GM12878 (cell line): ENCODE data around the gene TSC22D1.

Experiments
- BHLHE40 ChIP-seq, 2 experiments: fragments of 450-650 bp in 1 of 2; IDR thresholded peaks; 2 replicates each; pipeline ENCODE4 v1.6.1; 2011 to 2017; ENCODE audit warnings: low read depth in 2 of 2, borderline replicate concordance in 1 of 2, improper control_type of control experiment in 1 of 2, low read length in 1 of 2, mild to moderate bottlenecking in 1 of 2
- EP300 ChIP-seq, 2 experiments: fragments of 150-350 bp in 1 of 2; IDR thresholded peaks; 2 replicates each; pipeline ENCODE4 v1.6.1; 2011 to 2012; ENCODE audit warnings: low read depth in 2 of 2, low read length in 2 of 2, borderline replicate concordance in 1 of 2, improper control_type of control experiment in 1 of 2, inconsistent platforms in 1 of 2; ENCODE audit not compliant: control insufficient read depth in 1 of 2
- EZH2 ChIP-seq: IDR thresholded peaks from 2 replicates; pipeline ENCODE4 v1.6.1; 2012; ENCODE audit warnings: low read depth, mild to moderate bottlenecking, control low read depth, inconsistent platforms, low read length, borderline replicate concordance; ENCODE audit not compliant: control insufficient read depth
- MYC ChIP-seq: IDR thresholded peaks from 2 replicates; pipeline ENCODE4 v1.6.1; 2011; ENCODE audit warnings: mild to moderate bottlenecking, low read length, moderate library complexity, inconsistent platforms; ENCODE audit not compliant: insufficient read depth, insufficient replicate concordance, insufficient read length, severe bottlenecking
- POLR2AphosphoS5 ChIP-seq: IDR thresholded peaks from 2 replicates; pipeline ENCODE4 v1.6.1; 2011; ENCODE audit warnings: mild to moderate bottlenecking, low read length, inconsistent platforms
- SMC3 ChIP-seq: IDR thresholded peaks from 2 replicates; pipeline ENCODE4 v1.6.1; 2011; ENCODE audit warnings: low read length, improper control_type of control experiment, borderline replicate concordance
- SUZ12 ChIP-seq: fragments of 200-600 bp; sonication (generic); IDR thresholded peaks from one replicate; pipeline ENCODE4 v1.6.1; 2018; ENCODE audit warnings: antibody characterized with exemption, mild to moderate bottlenecking; ENCODE audit not compliant: unreplicated experiment
- ZSCAN29 ChIP-seq: fragments of 450-650 bp; IDR thresholded peaks from 2 replicates; pipeline ENCODE4 v1.6.1; 2017; ENCODE audit warnings: mild to moderate bottlenecking, moderate library complexity
- TF ChIP-seq, protein P1 (sequence below): IDR thresholded peaks from 2 replicates; pipeline ENCODE4 v1.6.1; 2011; ENCODE audit warnings: mild to moderate bottlenecking, low read depth, low read length, moderate library complexity; ENCODE audit not compliant: insufficient replicate concordance
- TF ChIP-seq, protein P2 (sequence below): IDR thresholded peaks from 2 replicates; pipeline ENCODE4 v1.6.1; 2011; ENCODE audit warnings: low read depth, low read length, improper control_type of control experiment, borderline replicate concordance
- TF ChIP-seq, protein P3 (sequence below), 3 experiments: IDR thresholded peaks in 2 of 3; conservative IDR thresholded peaks in 1 of 3; 2 replicates each; pipeline ENCODE4 v1.5.1; 2011; ENCODE audit warnings: low read depth in 3 of 3, low read length in 3 of 3, mild to moderate bottlenecking in 3 of 3, control low read depth in 2 of 3, moderate library complexity in 2 of 3, inconsistent platforms in 1 of 3, mixed read lengths in 1 of 3; ENCODE audit not compliant: control insufficient read depth in 2 of 3, insufficient read depth in 1 of 3; ENCODE audit errors: extremely low read depth in 1 of 3

DNA sequence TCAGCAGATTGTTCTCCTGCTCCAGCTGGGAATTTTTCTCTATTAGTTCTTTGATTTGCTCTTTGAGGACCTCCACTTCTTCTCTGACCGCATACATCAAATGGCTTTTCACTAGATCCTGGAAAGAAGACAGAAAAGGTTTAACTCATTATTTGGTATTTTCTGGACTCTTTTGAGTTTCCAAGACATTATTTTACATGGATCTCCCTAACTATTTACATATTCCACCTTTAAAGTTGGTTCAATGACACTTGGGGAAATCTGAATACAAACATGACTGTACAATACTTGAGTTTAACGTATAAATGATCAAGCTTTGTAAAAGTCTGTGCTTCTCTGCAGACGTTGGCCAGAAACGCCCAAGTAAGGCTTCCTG lies 141.4 kb downstream of the TSC22D1 start:
- TF ChIP-seq, protein P1, sequence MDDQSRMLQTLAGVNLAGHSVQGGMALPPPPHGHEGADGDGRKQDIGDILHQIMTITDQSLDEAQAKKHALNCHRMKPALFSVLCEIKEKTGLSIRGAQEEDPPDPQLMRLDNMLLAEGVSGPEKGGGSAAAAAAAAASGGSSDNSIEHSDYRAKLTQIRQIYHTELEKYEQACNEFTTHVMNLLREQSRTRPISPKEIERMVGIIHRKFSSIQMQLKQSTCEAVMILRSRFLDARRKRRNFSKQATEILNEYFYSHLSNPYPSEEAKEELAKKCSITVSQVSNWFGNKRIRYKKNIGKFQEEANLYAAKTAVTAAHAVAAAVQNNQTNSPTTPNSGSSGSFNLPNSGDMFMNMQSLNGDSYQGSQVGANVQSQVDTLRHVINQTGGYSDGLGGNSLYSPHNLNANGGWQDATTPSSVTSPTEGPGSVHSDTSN: no peak
- TF ChIP-seq SUZ12 (no peak), BHLHE40 (IDR thresholded peaks at IDR 0.05; ENCODE audit: borderline replicate concordance in 1 of 2, low read depth in 2 of 2, low read length in 1 of 2) (no peak), POLR2AphosphoS5 (no peak), EP300 (IDR thresholded peaks at IDR 0.05; ENCODE audit: borderline replicate concordance in 1 of 2, control insufficient read depth in 1 of 2, low read depth in 2 of 2, low read length in 2 of 2) (no peak), MYC (no peak), EZH2 (no peak), SMC3 (no peak), ZSCAN29 (no peak)
- TF ChIP-seq, protein P2, sequence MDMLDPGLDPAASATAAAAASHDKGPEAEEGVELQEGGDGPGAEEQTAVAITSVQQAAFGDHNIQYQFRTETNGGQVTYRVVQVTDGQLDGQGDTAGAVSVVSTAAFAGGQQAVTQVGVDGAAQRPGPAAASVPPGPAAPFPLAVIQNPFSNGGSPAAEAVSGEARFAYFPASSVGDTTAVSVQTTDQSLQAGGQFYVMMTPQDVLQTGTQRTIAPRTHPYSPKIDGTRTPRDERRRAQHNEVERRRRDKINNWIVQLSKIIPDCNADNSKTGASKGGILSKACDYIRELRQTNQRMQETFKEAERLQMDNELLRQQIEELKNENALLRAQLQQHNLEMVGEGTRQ: no peak
- TF ChIP-seq, protein P3, sequence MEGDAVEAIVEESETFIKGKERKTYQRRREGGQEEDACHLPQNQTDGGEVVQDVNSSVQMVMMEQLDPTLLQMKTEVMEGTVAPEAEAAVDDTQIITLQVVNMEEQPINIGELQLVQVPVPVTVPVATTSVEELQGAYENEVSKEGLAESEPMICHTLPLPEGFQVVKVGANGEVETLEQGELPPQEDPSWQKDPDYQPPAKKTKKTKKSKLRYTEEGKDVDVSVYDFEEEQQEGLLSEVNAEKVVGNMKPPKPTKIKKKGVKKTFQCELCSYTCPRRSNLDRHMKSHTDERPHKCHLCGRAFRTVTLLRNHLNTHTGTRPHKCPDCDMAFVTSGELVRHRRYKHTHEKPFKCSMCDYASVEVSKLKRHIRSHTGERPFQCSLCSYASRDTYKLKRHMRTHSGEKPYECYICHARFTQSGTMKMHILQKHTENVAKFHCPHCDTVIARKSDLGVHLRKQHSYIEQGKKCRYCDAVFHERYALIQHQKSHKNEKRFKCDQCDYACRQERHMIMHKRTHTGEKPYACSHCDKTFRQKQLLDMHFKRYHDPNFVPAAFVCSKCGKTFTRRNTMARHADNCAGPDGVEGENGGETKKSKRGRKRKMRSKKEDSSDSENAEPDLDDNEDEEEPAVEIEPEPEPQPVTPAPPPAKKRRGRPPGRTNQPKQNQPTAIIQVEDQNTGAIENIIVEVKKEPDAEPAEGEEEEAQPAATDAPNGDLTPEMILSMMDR (IDR thresholded peaks at IDR 0.05 in 2 of 3, conservative IDR thresholded peaks at IDR 0.05 in 1 of 3; ENCODE audit: control insufficient read depth in 2 of 3, extremely low read depth in 1 of 3, insufficient read depth in 1 of 3, low read depth in 3 of 3, low read length in 3 of 3): no peak
